ENCODE results near the gene HDAC4.

Gene HDAC4

GRCh38 chr2:239304533-239305221, 96.1 kb downstream of the HDAC4 start:
- Histone ChIP-seq H3K27me3 (ENCODE audit: insufficient read depth, low read length, poor library complexity, severe bottlenecking) (no peaks in the 10 kb centered on the region), H3K79me2 (ENCODE audit: insufficient read depth, low read length) (peaks cover 29% of the 10 kb centered on the region; the same call in 1 of the 2 replicates), H3K36me3 (ENCODE audit: insufficient read depth, low read length) (no peaks in the 10 kb centered on the region), H3F3A (ENCODE audit: low read depth) (no peaks in the 10 kb centered on the region), H3K4me1 (ENCODE audit: insufficient read depth, low read length, poor library complexity, severe bottlenecking) (peaks cover 13% of the 10 kb centered on the region), H2AFZ (ENCODE audit: low read length) (no peak overlapping the region), H3K9me2 (replicated peaks; ENCODE audit: low read depth, low read length) (no peaks in the 10 kb centered on the region), H3K4me3 (ENCODE audit: low read length, poor library complexity, severe bottlenecking) (no peak overlapping the region), H3K9me3 (ENCODE audit: insufficient read depth, low read depth, low read length) (no peaks in the 10 kb centered on the region), H3K9ac (ENCODE audit: low read depth, low read length, poor library complexity, severe bottlenecking) (no peak overlapping the region), H3K4me2 (ENCODE audit: low read depth, low read length, poor library complexity, severe bottlenecking) (no peak overlapping the region), H4K20me1 (ENCODE audit: insufficient read depth, low read length, poor library complexity, severe bottlenecking) (no peaks in the 10 kb centered on the region)
- TF ChIP-seq EZH2phosphoT487 (IDR thresholded peaks at IDR 0.05; ENCODE audit: borderline replicate concordance), result no peak
- no peak for TF ChIP-seq CTCF (conservative IDR thresholded peaks at IDR 0.05; ENCODE audit: low read length)

- H3K9ac ChIP-seq (ENCODE audit: low read depth, low read length, poor library complexity, severe bottlenecking), result no peak overlapping the region
- TF ChIP-seq EZH2phosphoT487 (IDR thresholded peaks at IDR 0.05; ENCODE audit: borderline replicate concordance), result no peak
- TF ChIP-seq CTCF (conservative IDR thresholded peaks at IDR 0.05; ENCODE audit: low read length), result no peak
Observed at GRCh38 chr2:239303711-239304532, 96.9 kb downstream of the HDAC4 start.

GRCh38 chr2:239302808-239303557, 97.8 kb downstream of the HDAC4 start:
- no peak overlapping the region for H3K4me2 ChIP-seq (ENCODE audit: low read depth, low read length, poor library complexity, severe bottlenecking)
- H3K27me3 ChIP-seq (ENCODE audit: insufficient read depth, low read length, poor library complexity, severe bottlenecking), result no peaks in the 10 kb centered on the region
- no peak for TF ChIP-seq CTCF (conservative IDR thresholded peaks at IDR 0.05; ENCODE audit: low read length)
- TF ChIP-seq EZH2phosphoT487 (IDR thresholded peaks at IDR 0.05; ENCODE audit: borderline replicate concordance), result no peak
- H3F3A ChIP-seq (ENCODE audit: low read depth), result no peaks in the 10 kb centered on the region
- H3K9ac ChIP-seq (ENCODE audit: low read depth, low read length, poor library complexity, severe bottlenecking), result no peak overlapping the region
- no peaks in the 10 kb centered on the region for H3K9me3 ChIP-seq (ENCODE audit: insufficient read depth, low read depth, low read length)
- H2AFZ ChIP-seq (ENCODE audit: low read length), result no peak overlapping the region
- H3K4me3 ChIP-seq (ENCODE audit: low read length, poor library complexity, severe bottlenecking), result no peak overlapping the region
- H4K20me1 ChIP-seq (ENCODE audit: insufficient read depth, low read length, poor library complexity, severe bottlenecking), result no peaks in the 10 kb centered on the region
- peaks cover 24% of the 10 kb centered on the region for H3K4me1 ChIP-seq (ENCODE audit: insufficient read depth, low read length, poor library complexity, severe bottlenecking)
- no peaks in the 10 kb centered on the region for H3K9me2 ChIP-seq (replicated peaks; ENCODE audit: low read depth, low read length)
- H3K79me2 ChIP-seq (ENCODE audit: insufficient read depth, low read length), result peaks cover 36% of the 10 kb centered on the region; the same call in 1 of the 2 replicates
- H3K36me3 ChIP-seq (ENCODE audit: insufficient read depth, low read length), result no peaks in the 10 kb centered on the region

More at GRCh38 chr2:239303711-239304532, 96.9 kb downstream of the HDAC4 start:
- Histone ChIP-seq H3K36me3 (ENCODE audit: insufficient read depth, low read length) (no peaks in the 10 kb centered on the region), H3K9me2 (replicated peaks; ENCODE audit: low read depth, low read length) (no peaks in the 10 kb centered on the region), H3K27me3 (ENCODE audit: insufficient read depth, low read length, poor library complexity, severe bottlenecking) (no peaks in the 10 kb centered on the region), H3K4me3 (ENCODE audit: low read length, poor library complexity, severe bottlenecking) (no peak overlapping the region), H3K79me2 (ENCODE audit: insufficient read depth, low read length) (peaks cover 36% of the 10 kb centered on the region; the same call in 1 of the 2 replicates), H3F3A (ENCODE audit: low read depth) (no peaks in the 10 kb centered on the region), H2AFZ (ENCODE audit: low read length) (no peak overlapping the region), H4K20me1 (ENCODE audit: insufficient read depth, low read length, poor library complexity, severe bottlenecking) (no peaks in the 10 kb centered on the region), H3K4me1 (ENCODE audit: insufficient read depth, low read length, poor library complexity, severe bottlenecking) (peaks cover 21% of the 10 kb centered on the region), H3K4me2 (ENCODE audit: low read depth, low read length, poor library complexity, severe bottlenecking) (no peak overlapping the region), H3K9me3 (ENCODE audit: insufficient read depth, low read depth, low read length) (no peaks in the 10 kb centered on the region)

Data from Loucy (cell line).